A549 (cell line): ENCODE measurements around the gene GPR176.

Source experiments
- CHD2 ChIP-seq: fragments of 150-350 bp; IDR thresholded peaks from 2 replicates; pipeline ENCODE4 v1.6.1; 2014; ENCODE audit warnings: low read length; ENCODE audit not compliant: partially characterized antibody
- CTCF ChIP-seq: fragments of >200 bp; sonication (Bioruptor Twin); formaldehyde crosslinking; IDR thresholded peaks from 3 replicates; pipeline ENCODE4 v1.5.1; 2016
- NR3C1 ChIP-seq: fragments of >200 bp; sonication (Bioruptor Twin); formaldehyde crosslinking; IDR thresholded peaks from 3 replicates; pipeline ENCODE4 v1.6.1; 2017
- REST ChIP-seq: fragments of 200-600 bp; sonication (generic); IDR thresholded peaks from 2 replicates; pipeline ENCODE4 v1.6.1; 2016; ENCODE audit warnings: antibody characterized with exemption, mild to moderate bottlenecking, moderate library complexity

- no peak for TF ChIP-seq CTCF
- no peak for TF ChIP-seq NR3C1
- TF ChIP-seq CHD2: no peak
- TF ChIP-seq REST: no peak
Observed at GRCh38 chr15:39942101-39942752, 22.2 kb upstream of the GPR176 start.
